H9 (cell line): ENCODE measurements around the gene PAK2. TPM values are rescaled to one million over a fixed set of nuclear protein-coding genes. Genes with fewer than 3 reads are reported as not detected.
"Not testable (repeated sequence)": the region's sequence is repeated elsewhere in the genome, so short reads cannot be mapped to it uniquely, and the experiment has no call there.

Source experiments
- DNase-seq: peaks from one replicate; pipeline ENCODE4 v3.0.0-alpha.2; 2017
- H2AFZ ChIP-seq: one replicate; pipeline ENCODE4 v1.6.1; 2013; ENCODE audit warnings: mild to moderate bottlenecking, low read length, control low read depth, moderate library complexity
- H2AK5ac ChIP-seq: 2 replicates; pipeline ENCODE4 v1.6.1; 2013; ENCODE audit warnings: low read length, control low read depth, mixed read lengths; ENCODE audit not compliant: insufficient read length
- H2BK120ac ChIP-seq: one replicate; pipeline ENCODE4 v1.6.1; 2013; ENCODE audit warnings: low read depth, mild to moderate bottlenecking, low read length, control low read depth, inconsistent platforms; ENCODE audit not compliant: poor library complexity, severe bottlenecking
- H2BK12ac ChIP-seq: 2 replicates; pipeline ENCODE4 v1.6.1; 2013; ENCODE audit warnings: low read length, control low read depth, mixed read lengths, low read depth; ENCODE audit not compliant: insufficient read length
- H2BK15ac ChIP-seq: 2 replicates; pipeline ENCODE4 v1.6.1; 2013; ENCODE audit warnings: low read depth, low read length, control low read depth
- H2BK20ac ChIP-seq: one replicate; pipeline ENCODE4 v1.6.1; 2013; ENCODE audit warnings: low read depth, mild to moderate bottlenecking, low read length, control low read depth, inconsistent platforms; ENCODE audit not compliant: poor library complexity, severe bottlenecking
- H2BK5ac ChIP-seq: 2 replicates; pipeline ENCODE4 v1.6.1; 2013; ENCODE audit warnings: low read length, control low read depth, mixed read lengths; ENCODE audit not compliant: insufficient read length
- H3K14ac ChIP-seq: 2 replicates; pipeline ENCODE4 v1.6.1; 2013; ENCODE audit warnings: low read length, control low read depth; ENCODE audit not compliant: insufficient read depth
- H3K18ac ChIP-seq: 2 replicates; pipeline ENCODE4 v1.6.1; 2013; ENCODE audit warnings: low read depth, mild to moderate bottlenecking, mixed read lengths, low read length, control low read depth; ENCODE audit not compliant: insufficient read length
- H3K23ac ChIP-seq: 2 replicates; pipeline ENCODE4 v1.6.1; 2013; ENCODE audit warnings: low read length, control low read depth, mixed read lengths, low read depth; ENCODE audit not compliant: insufficient read length
- H3K23me2 ChIP-seq: 2 replicates; pipeline ENCODE4 v1.6.1; 2013; ENCODE audit warnings: low read depth, mild to moderate bottlenecking, mixed read lengths, low read length, control low read depth; ENCODE audit not compliant: insufficient read length, poor library complexity, severe bottlenecking
- H3K27ac ChIP-seq: 2 replicates; pipeline ENCODE4 v1.5.1; 2013; ENCODE audit warnings: low read length, control low read depth, mixed read lengths, low read depth; ENCODE audit not compliant: insufficient read length
- H3K27me3 ChIP-seq: 2 replicates; pipeline ENCODE4 v1.6.1; 2013; ENCODE audit warnings: low read length, control low read depth, inconsistent platforms; ENCODE audit not compliant: insufficient read depth
- H3K4ac ChIP-seq: 2 replicates; pipeline ENCODE4 v1.6.1; 2013; ENCODE audit warnings: low read depth, mild to moderate bottlenecking, control low read depth, inconsistent platforms, low read length, moderate library complexity
- H3K4me1 ChIP-seq: 2 replicates; pipeline ENCODE4 v1.6.1; 2013; ENCODE audit warnings: low read length, control low read depth, inconsistent platforms; ENCODE audit not compliant: insufficient read depth
- H3K4me2 ChIP-seq: 2 replicates; pipeline ENCODE4 v1.6.1; 2013; ENCODE audit warnings: low read length, control low read depth, mixed read lengths; ENCODE audit not compliant: insufficient read length, insufficient read depth
- H3K56ac ChIP-seq: 2 replicates; pipeline ENCODE4 v1.6.1; 2013; ENCODE audit warnings: low read depth, mild to moderate bottlenecking, mixed read lengths, low read length, control low read depth; ENCODE audit not compliant: insufficient read length
- H3K79me1 ChIP-seq: 2 replicates; pipeline ENCODE4 v1.6.1; 2013; ENCODE audit warnings: low read depth, mild to moderate bottlenecking, moderate library complexity, low read length, control low read depth, inconsistent platforms; ENCODE audit not compliant: insufficient read depth, poor library complexity, severe bottlenecking
- H3K79me2 ChIP-seq: 2 replicates; pipeline ENCODE4 v1.6.1; 2013; ENCODE audit warnings: low read length, control low read depth, inconsistent platforms; ENCODE audit not compliant: insufficient read depth
- H3K9ac ChIP-seq: 2 replicates; pipeline ENCODE4 v1.6.1; 2013; ENCODE audit warnings: low read length, control low read depth, mixed read lengths; ENCODE audit not compliant: insufficient read length; ENCODE audit errors: extremely low read depth
- H3K9me3 ChIP-seq: one replicate; pipeline ENCODE4 v1.6.1; 2013; ENCODE audit warnings: low read depth, low read length, inconsistent platforms; ENCODE audit not compliant: control insufficient read depth
- H3T11ph ChIP-seq: one replicate; pipeline ENCODE4 v1.6.1; 2013; ENCODE audit warnings: mild to moderate bottlenecking, low read length, control low read depth, inconsistent platforms
- H4K20me1 ChIP-seq: one replicate; pipeline ENCODE4 v1.6.1; 2013; ENCODE audit not compliant: control insufficient read depth, insufficient read length, insufficient read depth
- H4K5ac ChIP-seq: 2 replicates; pipeline ENCODE4 v1.6.1; 2013; ENCODE audit warnings: low read depth, mild to moderate bottlenecking, mixed read lengths, low read length, control low read depth; ENCODE audit not compliant: insufficient read length
- H4K8ac ChIP-seq: replicated peaks from 2 replicates; pipeline ENCODE4 v1.6.1; 2013; ENCODE audit warnings: low read length, control low read depth, mixed read lengths, low read depth; ENCODE audit not compliant: insufficient read length
- H4K91ac ChIP-seq: 2 replicates; pipeline ENCODE4 v1.6.1; 2013; ENCODE audit warnings: low read depth, mild to moderate bottlenecking, moderate library complexity, mixed read lengths, low read length, control low read depth; ENCODE audit not compliant: insufficient read length
- H3K27ac Mint-ChIP-seq, 3 experiments: 2 replicates in 2 of 3; 3 replicates in 1 of 3; pipeline ENCODE4 v1.8.0; 2020 to 2021; ENCODE audit warnings: mixed read lengths in 3 of 3, mild to moderate bottlenecking in 1 of 3, moderate library complexity in 1 of 3
- H3K27me3 Mint-ChIP-seq: 2 replicates; pipeline ENCODE4 v1.8.0; 2021; ENCODE audit warnings: low read depth, mild to moderate bottlenecking, moderate library complexity, mixed read lengths
- H3K36me3 Mint-ChIP-seq, 3 experiments: 2 replicates in 2 of 3; 3 replicates in 1 of 3; pipeline ENCODE4 v1.8.0; 2020 to 2021; ENCODE audit warnings: low read depth in 3 of 3, mixed read lengths in 3 of 3; ENCODE audit not compliant: insufficient read depth in 1 of 3
- H3K4me1 Mint-ChIP-seq, 2 experiments: 2 replicates each; pipeline ENCODE4 v1.8.0; 2020; ENCODE audit warnings: mixed read lengths in 2 of 2
- H3K4me3 Mint-ChIP-seq, 2 experiments: 2 replicates in 1 of 2; 3 replicates in 1 of 2; pipeline ENCODE4 v1.8.0; 2020 to 2021; ENCODE audit warnings: mild to moderate bottlenecking in 2 of 2, mixed read lengths in 2 of 2, moderate library complexity in 1 of 2
- H3K9me3 Mint-ChIP-seq, 2 experiments: 2 replicates in 1 of 2; 3 replicates in 1 of 2; pipeline ENCODE4 v1.8.0; 2020; ENCODE audit warnings: mild to moderate bottlenecking in 2 of 2, mixed read lengths in 2 of 2, moderate library complexity in 1 of 2
- CTCF ChIP-seq: fragments of 200-600 bp; sonication (generic); conservative IDR thresholded peaks from 3 replicates; pipeline ENCODE4 v1.8.0; 2021; ENCODE audit warnings: antibody characterized with exemption, mild to moderate bottlenecking
- WGBS: extraction: QIAGEN DNeasy Blood & Tissue Kit; methylation state at CpG from one replicate; pipeline ENCODE4 v1.1.7; 2013; ENCODE audit warnings: missing lambda C conversion rate, low lambda C conversion rate, mixed read lengths; ENCODE audit not compliant: insufficient read length; ENCODE audit errors: extremely low coverage; 5-methylcytosine and 5-hydroxymethylcytosine counted together
- total RNA-seq: library from RNA; stranded (reverse); gene quantifications from 2 replicates; pipeline ENCODE4 v1.2.1, GENCODE V29; 2021

Gene PAK2
- total RNA-seq, 1 experiment from 2014 or later: 65.7 TPM

GRCh38 chr3:196872316-196872715 lies 132.7 kb downstream of the PAK2 start:
- Histone ChIP-seq H3K27ac (no peak overlapping the region), H3K4me2 (no peak overlapping the region), H2AK5ac (no peak overlapping the region), H4K5ac (no peak overlapping the region), H2BK12ac (no peak overlapping the region), H3K27me3 (no peaks in the 10 kb centered on the region), H3K18ac (no peak overlapping the region), H4K8ac (no peak overlapping the region), H2BK15ac (no peak overlapping the region), H3K9me3 (no peaks in the 10 kb centered on the region), H4K20me1 (no peaks in the 10 kb centered on the region), H4K91ac (no peak overlapping the region), H2BK20ac (no peak overlapping the region), H3K4ac (no peak overlapping the region), H3K79me2 (peaks cover 29% of the 10 kb centered on the region; the same call in 1 of the 2 replicates), H2BK120ac (no peak overlapping the region), H3K23me2 (peaks cover 2% of the 10 kb centered on the region), H3K9ac (no peak overlapping the region), H2BK5ac (no peak overlapping the region), H2AFZ (no peak overlapping the region), H3K4me1 (no peaks in the 10 kb centered on the region), H3K56ac (no peak overlapping the region), H3T11ph (no peak overlapping the region), H3K14ac (no peak overlapping the region), H3K79me1 (peaks cover 3% of the 10 kb centered on the region), H3K23ac (no peak overlapping the region)
- Mint-ChIP-seq H3K9me3 (no peaks in the 10 kb centered on the region), H3K36me3 (peaks cover 0 to 2% (median 2%) of the 10 kb centered on the region in 3 experiments; a peak in 3 of 7 replicates), H3K27me3 (no peaks in the 10 kb centered on the region), H3K4me3 (no peak overlapping the region), H3K27ac (no peak overlapping the region), H3K4me1 (peaks cover 3 to 12% of the 10 kb centered on the region in 2 experiments; a peak in 3 of 4 replicates)
- TF ChIP-seq CTCF: no peak
- no CpG with 5 or more reads among the region's 4 CpGs for WGBS
- DNase-seq: no peak

GRCh38 chr3:196874511-196875094 lies 134.9 kb downstream of the PAK2 start:
- not testable (repeated sequence) for H3K36me3 Mint-ChIP-seq, H2BK5ac ChIP-seq, H2BK15ac ChIP-seq, H3K23me2 ChIP-seq, H3K27me3 ChIP-seq, H3K4me3 Mint-ChIP-seq, H3K4me2 ChIP-seq, H2BK120ac ChIP-seq, H2AFZ ChIP-seq, H3K18ac ChIP-seq, H3K56ac ChIP-seq, H3K23ac ChIP-seq, H2AK5ac ChIP-seq, H4K5ac ChIP-seq, H4K8ac ChIP-seq, H2BK12ac ChIP-seq, H2BK20ac ChIP-seq, H3K4ac ChIP-seq, DNase-seq, H4K20me1 ChIP-seq, H3T11ph ChIP-seq, H3K9me3 ChIP-seq, H3K14ac ChIP-seq, H3K4me1 Mint-ChIP-seq, H3K4me1 ChIP-seq, H3K9me3 Mint-ChIP-seq, H3K9ac ChIP-seq, H3K27me3 Mint-ChIP-seq, H4K91ac ChIP-seq, H3K79me1 ChIP-seq, H3K27ac ChIP-seq
- H3K79me2 ChIP-seq: peaks cover 27% of the 10 kb centered on the region; the same call in 1 of the 2 replicates
- peak overlapping the region in 1 of 3 experiments; percentile 28; a peak in 2 of 7 replicates for H3K27ac Mint-ChIP-seq
- WGBS: no CpG with 5 or more reads among the region's 7 CpGs
